WI38 (cell line): ENCODE results near the gene HNRNPH3.
A peak's percentile ranks its signal among the peaks of the same experiment; 100 is the strongest.

ENCODE experiments used
- H3K4me3 ChIP-seq: 2 replicates; pipeline ENCODE4 v1.5.1; 2011; ENCODE audit warnings: low read depth, mild to moderate bottlenecking, control low read depth, low read length
- CTCF ChIP-seq: IDR thresholded peaks from 2 replicates; pipeline ENCODE4 v1.5.1; 2012; ENCODE audit warnings: low read depth, mild to moderate bottlenecking, control low read depth, low read length

The HNRNPH3 gene

GRCh38 chr10:68333440-68334431 is 1.9 kb downstream of the HNRNPH3 start:
- TF ChIP-seq CTCF = no peak
- peak overlapping the region; percentile 98 for H3K4me3 ChIP-seq

- TF ChIP-seq CTCF = no peak
- peak overlapping the region; percentile 98 for H3K4me3 ChIP-seq
These were observed 3.0 kb downstream of the HNRNPH3 start for GRCh38 chr10:68334672-68335467.

GRCh38 chr10:68336754-68337351 is 5.0 kb downstream of the HNRNPH3 start:
- TF ChIP-seq CTCF = no peak
- no peak overlapping the region for H3K4me3 ChIP-seq

GRCh38 chr10:68340358-68341080 is 8.7 kb downstream of the HNRNPH3 start:
- no peak for TF ChIP-seq CTCF
- no peak overlapping the region for H3K4me3 ChIP-seq

- H3K4me3 ChIP-seq = no peak overlapping the region
- no peak for TF ChIP-seq CTCF
These were observed 11.1 kb downstream of the HNRNPH3 start for GRCh38 chr10:68342909-68343516.

GRCh38 chr10:68345621-68346020 is 13.8 kb downstream of the HNRNPH3 start:
- no peak for TF ChIP-seq CTCF

More at GRCh38 chr10:68345621-68346020, 13.8 kb downstream of the HNRNPH3 start:
- no peak overlapping the region for H3K4me3 ChIP-seq
